Measurements from ENCODE around the gene AMOTL2.

Gene AMOTL2

GRCh38 chr3:134352031-134352671 is 22.1 kb downstream of the AMOTL2 start:
- DNase-seq (ENCODE audit: low read depth), result no peak

- DNase-seq (ENCODE audit: low read depth), result no peak
Observed at GRCh38 chr3:134351427-134351826, 22.8 kb downstream of the AMOTL2 start.

GRCh38 chr3:134350861-134351311 is 23.4 kb downstream of the AMOTL2 start:
- no peak for DNase-seq (ENCODE audit: low read depth)

- no peak for DNase-seq (ENCODE audit: low read depth)
Observed at GRCh38 chr3:134350266-134350665, 24.0 kb downstream of the AMOTL2 start.

- DNase-seq (ENCODE audit: low read depth), result peak; percentile 92
Observed at GRCh38 chr3:134348524-134348923, 25.7 kb downstream of the AMOTL2 start.

GRCh38 chr3:134347551-134347950 is 26.7 kb downstream of the AMOTL2 start:
- no peak for DNase-seq (ENCODE audit: low read depth)

GRCh38 chr3:134346744-134347143 is 27.5 kb downstream of the AMOTL2 start:
- no peak for DNase-seq (ENCODE audit: low read depth)

- DNase-seq (ENCODE audit: low read depth), result no peak
Observed at GRCh38 chr3:134345202-134345601, 29.0 kb downstream of the AMOTL2 start.

GRCh38 chr3:134344560-134344959 is 29.7 kb downstream of the AMOTL2 start:
- no peak for DNase-seq (ENCODE audit: low read depth)

GRCh38 chr3:134342259-134342658 is 32.0 kb downstream of the AMOTL2 start:
- no peak for DNase-seq (ENCODE audit: low read depth)

- no peak for DNase-seq (ENCODE audit: low read depth)
Observed at GRCh38 chr3:134341389-134341788, 32.9 kb downstream of the AMOTL2 start.

- DNase-seq (ENCODE audit: low read depth), result no peak
Observed at GRCh38 chr3:134340982-134341365, 33.3 kb downstream of the AMOTL2 start.

GRCh38 chr3:134340362-134340981 is 33.8 kb downstream of the AMOTL2 start:
- DNase-seq (ENCODE audit: low read depth), result no peak

GRCh38 chr3:134339913-134340312 is 34.3 kb downstream of the AMOTL2 start:
- no peak for DNase-seq (ENCODE audit: low read depth)

- no peak for DNase-seq (ENCODE audit: low read depth)
Observed at GRCh38 chr3:134339331-134339730, 34.9 kb downstream of the AMOTL2 start.

GRCh38 chr3:134338516-134339261 is 35.6 kb downstream of the AMOTL2 start:
- DNase-seq (ENCODE audit: low read depth), result no peak

- no peak for DNase-seq (ENCODE audit: low read depth)
Observed at GRCh38 chr3:134338201-134338512, 36.1 kb downstream of the AMOTL2 start.

- no peak for DNase-seq (ENCODE audit: low read depth)
Observed at GRCh38 chr3:134337511-134338200, 36.6 kb downstream of the AMOTL2 start.

GRCh38 chr3:134337071-134337482 is 37.2 kb downstream of the AMOTL2 start:
- no peak for DNase-seq (ENCODE audit: low read depth)

- DNase-seq (ENCODE audit: low read depth), result peak; percentile 83
Observed at GRCh38 chr3:134336587-134336986, 37.7 kb downstream of the AMOTL2 start.

GRCh38 chr3:134334901-134335280 is 39.4 kb downstream of the AMOTL2 start:
- no peak for DNase-seq (ENCODE audit: low read depth)

GRCh38 chr3:134334231-134334900 is 39.9 kb downstream of the AMOTL2 start:
- DNase-seq (ENCODE audit: low read depth), result no peak

All from ELR (cell line).